GM19328 (cell line): ENCODE results near the gene GOLGA6L7.
"Not testable (repeated sequence)": the region's sequence is repeated elsewhere in the genome, so short reads cannot be mapped to it uniquely, and the experiment has no call there.

Experiments
- ATAC-seq: cut with Tn5 transposase; IDR thresholded peaks from one replicate; pipeline ENCODE4 v1.9.1; 2021; ENCODE audit warnings: mild to moderate bottlenecking, moderate library complexity; ENCODE audit not compliant: unreplicated experiment

The GOLGA6L7 gene

DNA sequence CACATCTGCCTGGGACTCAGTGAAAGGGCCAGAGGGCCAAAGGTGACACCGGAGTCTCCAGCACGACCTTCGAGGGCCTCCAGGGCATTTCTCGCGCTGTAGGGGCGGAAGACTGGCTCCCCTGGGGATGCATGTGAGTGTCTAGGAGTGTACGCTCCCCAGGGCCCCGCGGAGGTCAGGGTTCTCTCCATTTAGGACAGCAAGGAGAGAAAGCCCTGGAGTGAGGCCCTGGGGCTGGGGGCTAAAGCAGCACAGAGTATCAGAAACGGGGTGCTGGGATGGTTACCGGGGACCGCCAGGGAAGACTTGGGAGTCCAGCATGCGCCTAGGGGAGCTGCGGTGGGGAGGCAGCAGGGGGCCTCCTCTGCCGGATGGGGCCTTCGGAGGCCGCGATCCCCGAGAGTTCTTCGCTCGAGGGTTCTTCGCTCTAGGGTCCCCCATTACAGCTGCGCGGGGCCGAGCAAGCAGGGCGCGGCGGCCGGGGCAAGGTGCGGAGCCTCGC is 36.7 kb upstream of the GOLGA6L7 start:
- ATAC-seq: no peak

- ATAC-seq: no peak
These were observed 35.9 kb upstream of the GOLGA6L7 start for GRCh38 chr15:28884151-28884940.

- no peak for ATAC-seq
These were observed 33.2 kb upstream of the GOLGA6L7 start for GRCh38 chr15:28881600-28881999.

DNA sequence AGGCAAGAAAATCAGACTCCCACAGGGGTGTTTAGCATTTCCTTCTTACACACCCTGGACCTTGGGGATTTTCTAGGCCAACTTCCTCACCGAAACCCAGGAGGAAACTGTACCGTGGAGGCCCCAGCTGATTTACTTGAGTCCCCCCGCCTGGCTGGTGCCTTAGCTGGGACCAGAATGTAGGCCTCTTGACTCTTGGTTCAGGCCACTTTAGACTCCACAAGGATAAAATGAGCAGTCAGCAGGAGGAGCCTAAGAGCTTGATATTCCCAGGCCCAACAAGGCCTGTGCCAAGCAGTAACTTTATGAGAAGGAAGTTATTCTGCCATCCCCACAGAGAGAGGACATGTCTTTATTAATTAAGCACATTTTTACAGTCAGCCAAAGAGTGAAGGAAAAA is 32.7 kb upstream of the GOLGA6L7 start:
- ATAC-seq: no peak

DNA sequence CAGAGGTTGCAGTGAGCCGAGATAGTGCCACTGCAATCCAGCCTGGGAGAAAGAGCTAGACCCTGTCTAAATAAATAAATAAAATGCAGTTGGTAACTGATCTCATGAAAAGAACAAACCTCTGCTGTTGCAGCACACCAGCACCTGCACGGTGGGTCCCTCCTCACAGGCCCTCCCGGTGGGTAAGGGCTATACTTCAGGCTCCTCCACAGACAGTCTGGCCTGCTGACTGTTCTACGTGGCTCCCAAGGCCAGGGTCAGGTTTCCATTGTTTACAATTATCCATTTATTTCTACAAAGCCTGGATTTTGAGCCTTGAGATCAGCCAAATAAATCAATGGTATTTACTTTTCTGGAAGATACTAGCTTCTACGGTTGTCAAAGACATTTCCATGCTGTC is 32.2 kb upstream of the GOLGA6L7 start:
- ATAC-seq: no peak

GRCh38 chr15:28879551-28879950 is 31.1 kb upstream of the GOLGA6L7 start:
- ATAC-seq: no peak

DNA sequence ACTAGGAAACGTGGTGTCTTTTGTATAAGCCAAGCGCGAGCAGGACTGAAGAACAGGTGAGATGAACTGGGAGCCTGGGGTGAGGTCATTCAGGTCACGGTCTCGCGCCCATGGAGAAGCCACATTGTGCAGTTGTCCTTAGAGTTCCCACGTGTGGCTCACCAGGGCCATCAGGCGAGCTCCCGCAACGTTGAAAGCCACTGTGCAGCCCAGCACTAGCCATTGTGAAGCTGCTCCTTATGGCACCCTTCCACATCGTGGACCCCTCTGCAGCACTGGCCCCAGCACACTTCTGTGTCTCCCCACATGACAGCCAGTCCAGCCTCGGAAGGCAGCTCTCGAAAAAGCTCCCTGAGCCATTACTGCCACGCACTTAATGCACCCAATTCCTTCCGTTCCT is 29.8 kb upstream of the GOLGA6L7 start:
- no peak for ATAC-seq

GRCh38 chr15:28876845-28877185 is 28.4 kb upstream of the GOLGA6L7 start:
- no peak for ATAC-seq

- ATAC-seq: no peak
These were observed 27.8 kb upstream of the GOLGA6L7 start for GRCh38 chr15:28876131-28876844.

GRCh38 chr15:28875461-28876000 is 27.1 kb upstream of the GOLGA6L7 start:
- ATAC-seq: no peak

DNA sequence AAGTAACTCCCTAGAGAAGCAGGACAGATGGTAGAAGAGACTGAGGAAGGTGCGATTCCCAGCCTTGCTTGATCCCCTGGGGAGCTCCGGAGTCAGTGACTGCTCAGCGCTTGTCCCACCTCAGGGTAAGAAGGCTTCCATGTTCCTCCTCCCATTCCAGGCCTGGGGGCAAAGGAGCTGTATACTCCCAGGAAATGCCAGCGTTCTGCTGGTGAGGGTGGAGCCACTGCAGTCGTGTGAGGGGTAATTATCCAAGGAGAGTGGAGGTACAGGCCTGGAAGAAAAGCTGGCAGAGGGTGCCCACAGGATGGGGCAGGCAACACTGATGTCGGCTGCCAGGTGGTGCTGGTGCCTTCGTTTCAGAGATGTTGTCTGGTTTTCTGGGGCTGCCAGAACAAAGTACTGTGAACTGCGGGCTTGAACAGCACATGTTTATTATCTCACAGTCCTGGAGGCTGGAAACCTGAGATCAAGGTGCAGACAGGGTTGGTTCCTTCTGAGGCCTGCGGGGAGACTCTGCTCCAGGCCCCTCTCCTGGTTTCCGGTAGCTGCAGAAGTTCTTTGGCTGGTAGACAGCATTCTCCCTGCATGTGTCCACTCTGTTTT is 25.2 kb upstream of the GOLGA6L7 start:
- ATAC-seq: no peak

DNA sequence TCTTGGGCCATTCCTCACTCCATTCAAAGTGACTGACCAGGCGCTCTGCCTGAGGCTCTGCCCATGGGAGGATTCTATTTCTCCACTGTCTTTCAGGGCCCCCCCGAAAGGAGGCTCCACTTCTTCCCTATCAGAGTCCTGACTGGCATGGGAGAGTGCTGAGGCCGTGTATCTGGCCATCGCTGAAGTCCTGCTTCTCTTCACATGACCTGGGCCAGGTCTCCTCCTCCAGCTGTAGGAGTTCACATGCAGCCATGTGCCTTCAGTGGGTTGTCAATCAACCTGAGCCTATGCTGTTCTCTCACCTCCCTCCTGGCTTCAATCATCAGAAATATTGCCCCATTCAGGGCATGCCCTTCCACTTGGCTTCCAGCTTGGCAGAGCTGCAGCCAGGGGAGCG is 24.6 kb upstream of the GOLGA6L7 start:
- no peak for ATAC-seq

DNA sequence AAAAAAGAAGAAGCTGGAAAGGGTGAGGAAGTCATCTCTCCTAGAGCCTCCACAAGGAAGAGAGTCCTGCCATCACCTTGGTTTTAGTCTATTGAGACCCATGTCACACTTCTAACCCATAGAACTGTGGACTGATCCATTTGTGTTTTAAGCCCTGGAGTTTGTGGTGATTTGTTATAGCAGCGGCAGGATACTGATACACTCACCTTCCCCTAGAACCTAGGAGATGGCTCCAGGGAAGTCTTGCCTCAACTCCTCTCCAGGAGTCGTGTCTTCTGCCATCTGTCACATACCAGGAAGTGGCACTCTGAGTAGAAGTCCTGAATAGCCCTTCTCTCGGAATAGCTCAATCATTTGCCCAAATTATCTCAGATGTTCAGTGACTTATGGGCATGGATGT is 22.7 kb upstream of the GOLGA6L7 start:
- ATAC-seq: no peak

- ATAC-seq: no peak
These were observed 20.4 kb upstream of the GOLGA6L7 start for GRCh38 chr15:28868744-28869345.

- not testable (repeated sequence) for ATAC-seq
These were observed 13.3 kb upstream of the GOLGA6L7 start for GRCh38 chr15:28861589-28862293.

DNA sequence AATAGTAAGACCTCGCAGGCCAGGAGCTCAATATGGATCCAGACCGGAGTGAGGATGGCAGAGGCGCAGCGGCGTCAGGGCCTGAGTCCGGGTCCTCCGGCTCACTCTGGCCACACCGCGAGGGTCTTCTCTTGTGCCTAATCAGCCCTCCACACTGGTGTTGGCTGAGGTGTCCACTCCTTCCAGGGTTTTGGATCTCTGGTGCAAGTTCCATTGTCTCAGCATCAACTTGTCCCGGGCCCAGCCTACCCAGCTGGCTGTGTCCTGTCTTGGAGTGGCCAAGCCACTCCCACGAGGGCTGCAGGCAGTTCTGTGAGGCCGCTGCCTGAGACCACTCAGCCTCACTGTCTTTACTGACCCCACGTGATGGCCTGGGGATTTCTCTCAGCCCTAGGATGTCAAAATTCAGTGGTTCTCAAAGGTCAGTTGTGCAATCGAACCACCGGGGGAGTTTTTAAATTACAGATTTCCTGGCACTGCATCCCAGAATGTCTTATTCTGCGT is 12.6 kb upstream of the GOLGA6L7 start:
- ATAC-seq: no peak

DNA sequence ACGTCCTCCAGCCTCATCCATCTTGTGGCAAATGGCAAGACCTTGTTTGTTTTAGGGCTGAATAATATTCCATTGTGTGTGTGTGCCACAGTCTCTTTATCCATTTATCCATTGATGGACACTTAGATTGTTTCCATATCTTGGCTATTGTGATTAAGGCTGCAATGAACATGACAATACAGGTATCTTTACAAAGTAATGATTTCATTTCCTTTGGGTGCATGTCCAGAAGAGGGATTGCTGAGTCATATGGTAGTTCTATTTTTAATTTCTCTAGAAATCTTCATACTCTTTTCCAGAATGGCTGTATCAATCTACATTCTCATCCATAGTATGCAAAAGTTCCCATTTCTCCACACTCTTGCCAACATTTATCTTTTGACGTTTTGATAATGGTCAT is 6.1 kb upstream of the GOLGA6L7 start:
- not testable (repeated sequence) for ATAC-seq

- ATAC-seq: not testable (repeated sequence)
These were observed 5.2 kb upstream of the GOLGA6L7 start for GRCh38 chr15:28853654-28854053.

GRCh38 chr15:28849766-28850165 is 1.3 kb upstream of the GOLGA6L7 start:
- not testable (repeated sequence) for ATAC-seq

DNA sequence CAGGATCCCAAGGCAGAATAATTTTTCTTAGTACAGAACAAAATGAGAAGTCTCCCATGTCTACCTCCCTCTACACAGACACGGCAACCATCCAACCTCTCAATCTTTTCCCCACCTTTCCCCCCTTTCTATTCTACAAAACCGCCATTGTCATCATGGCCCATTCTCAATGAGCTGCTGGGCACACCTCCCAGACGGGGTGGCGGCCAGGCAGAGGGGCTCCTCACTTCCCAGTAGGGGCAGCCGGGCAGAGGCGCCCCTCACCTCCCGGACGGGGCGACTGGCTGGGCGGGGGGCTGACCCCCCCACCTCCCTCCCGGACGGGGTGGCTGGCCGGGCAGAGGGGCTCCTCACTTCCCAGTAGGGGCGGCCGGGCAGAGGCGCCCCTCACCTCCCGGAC is 827 bp upstream of the GOLGA6L7 start:
- not testable (repeated sequence) for ATAC-seq
